ENCODE measurements around the gene RNF212.

DNA sequence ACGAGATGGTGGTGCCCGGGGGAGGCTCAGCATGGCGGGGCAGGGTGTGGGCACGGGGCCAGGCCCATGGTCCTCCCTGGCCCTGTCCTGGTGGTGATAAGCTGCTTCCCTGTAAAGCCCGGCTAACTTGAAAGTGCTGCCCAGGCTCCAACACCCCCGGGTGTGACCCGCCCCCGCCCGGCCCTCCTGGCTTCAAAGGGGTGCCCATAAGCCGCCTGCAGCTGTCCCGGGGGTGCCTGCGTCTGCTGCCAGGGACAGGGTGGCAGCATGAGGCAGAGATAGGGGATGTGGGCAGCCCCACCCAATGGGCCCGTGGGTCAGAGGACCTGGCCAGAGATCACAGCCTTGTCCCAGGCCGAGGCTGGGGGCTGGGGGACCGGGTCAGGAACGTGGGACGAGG lies 83.8 kb downstream of the RNF212 start:
- no peak for TF ChIP-seq CTCF (IDR thresholded peaks at IDR 0.05)
- TF ChIP-seq POLR2A (IDR thresholded peaks at IDR 0.05) = no peak
